ENCODE measurements around the gene PRTG. TPM values are rescaled to one million over a fixed set of nuclear protein-coding genes. Genes with fewer than 3 reads are reported as not detected.

The PRTG gene
- total and polyA plus RNA-seq, 2 of the 13 experiments (the other 11 are each of a cell fraction or from before 2014, with no cell fraction given), result 13.2 to 22.3 TPM

- FAIRE-seq (no peak), DNase-seq (ENCODE audit: low spot score) (no peak), ATAC-seq (no peak)
- ChIA-PET CTCF (ENCODE audit: low intra/inter-chr PET ratio, low total read pairs) (no interaction called here), POLR2A (no interaction called here)
- no peak overlapping the region for H3K27ac ChIP-seq (ENCODE audit: extremely low read length, insufficient read depth, low read length)
- no peaks in the 10 kb centered on the region for H3K9me3 ChIP-seq (ENCODE audit: low read length)
- H3K36me3 ChIP-seq (replicated peaks in 1 of 2; ENCODE audit: control insufficient read depth in 1 of 2, insufficient read depth in 2 of 2, low read length in 2 of 2), result peaks cover 0 to 5% of the 10 kb centered on the region in 2 experiments; a peak in 1 of 5 replicates
- intact Hi-C loops (cut with micrococcal nuclease; ENCODE audit: unreplicated experiment) (no loop called here), in situ Hi-C loops (cut with HindIII; ENCODE audit: extremely low pct_ligation_motif_present, low pct_unique_long_range_greater_than_20kb) (no loop called here)
- no peak overlapping the region for H3K9ac ChIP-seq (ENCODE audit: insufficient read depth, low read depth, low read length)
- no peaks in the 10 kb centered on the region for H3K27me3 ChIP-seq (ENCODE audit: control insufficient read depth in 1 of 2, insufficient read depth in 2 of 2, low read length in 2 of 2)
- peaks cover 19% of the 10 kb centered on the region for H3K4me1 ChIP-seq (ENCODE audit: insufficient read depth, low read length)
- no peak overlapping the region for H3K4me2 ChIP-seq (ENCODE audit: low read depth, low read length)
- H3K4me3 ChIP-seq (replicated peaks in 1 of 3; ENCODE audit: insufficient read depth in 1 of 3, low read depth in 2 of 3, low read length in 3 of 3), result no peak overlapping the region
- H2AFZ ChIP-seq (ENCODE audit: low read length), result no peak overlapping the region
- TF ChIP-seq JUNB (CRISPR knock-in tag; IDR thresholded peaks at IDR 0.05; ENCODE audit: borderline replicate concordance), result no peak
- no peak for TF ChIP-seq HMG20A (CRISPR knock-in tag; IDR thresholded peaks at IDR 0.05; ENCODE audit: borderline replicate concordance)
- no peaks in the 10 kb centered on the region for H4K20me1 ChIP-seq (ENCODE audit: insufficient read depth, low read length)
- BruUV-seq (replicated peaks), result no TSS peak
- H3K79me2 ChIP-seq (ENCODE audit: insufficient read depth, low read length), result peaks cover 5% of the 10 kb centered on the region
Measured at GRCh38 chr15:55710286-55710685, 32.7 kb downstream of the PRTG start.

GRCh38 chr15:55709458-55709857 is 33.5 kb downstream of the PRTG start:
- Histone ChIP-seq H2AFZ (ENCODE audit: low read length) (no peak overlapping the region), H3K4me3 (replicated peaks in 1 of 3; ENCODE audit: insufficient read depth in 1 of 3, low read depth in 2 of 3, low read length in 3 of 3) (no peak overlapping the region), H3K27me3 (ENCODE audit: control insufficient read depth in 1 of 2, insufficient read depth in 2 of 2, low read length in 2 of 2) (no peaks in the 10 kb centered on the region; a peak in 1 of 5 replicates), H3K79me2 (ENCODE audit: insufficient read depth, low read length) (peaks cover 5% of the 10 kb centered on the region), H3K36me3 (replicated peaks in 1 of 2; ENCODE audit: control insufficient read depth in 1 of 2, insufficient read depth in 2 of 2, low read length in 2 of 2) (peaks cover 0 to 5% of the 10 kb centered on the region in 2 experiments; a peak in 1 of 5 replicates), H4K20me1 (ENCODE audit: insufficient read depth, low read length) (no peaks in the 10 kb centered on the region), H3K9ac (ENCODE audit: insufficient read depth, low read depth, low read length) (no peak overlapping the region), H3K4me1 (ENCODE audit: insufficient read depth, low read length) (peaks cover 17% of the 10 kb centered on the region; the same call in 1 of the 2 replicates), H3K9me3 (ENCODE audit: low read length) (no peaks in the 10 kb centered on the region), H3K4me2 (ENCODE audit: low read depth, low read length) (no peak overlapping the region), H3K27ac (ENCODE audit: extremely low read length, insufficient read depth, low read length) (no peak overlapping the region)
- in situ Hi-C loops (cut with HindIII; ENCODE audit: extremely low pct_ligation_motif_present, low pct_unique_long_range_greater_than_20kb) (no loop called here), intact Hi-C loops (cut with micrococcal nuclease; ENCODE audit: unreplicated experiment) (no loop called here)
- TF ChIP-seq PHF5A (CRISPR knock-in tag; IDR thresholded peaks at IDR 0.05; ENCODE audit: low read depth, unreplicated experiment) (no peak), CREB1 (IDR thresholded peaks at IDR 0.05) (no peak), CREB1 (CRISPR knock-in tag; IDR thresholded peaks at IDR 0.05) (no peak), ZNF567 (CRISPR knock-in tag; IDR thresholded peaks at IDR 0.05; ENCODE audit: borderline replicate concordance) (no peak), CTCF (CRISPR knock-in tag; IDR thresholded peaks at IDR 0.05) (no peak), ZNF225 (CRISPR knock-in tag; IDR thresholded peaks at IDR 0.05) (no peak), PRDM4 (CRISPR knock-in tag; IDR thresholded peaks at IDR 0.05; ENCODE audit: borderline replicate concordance) (no peak), AKAP8 (CRISPR knock-in tag; IDR thresholded peaks at IDR 0.05) (no peak)
- 97% methylated on average over 1 of the region's 2 CpGs for WGBS (ENCODE audit: low lambda C conversion rate)
- BruUV-seq (replicated peaks), result no TSS peak
- ChIA-PET CTCF (ENCODE audit: low intra/inter-chr PET ratio, low total read pairs) (no interaction called here), POLR2A (no interaction called here)
- FAIRE-seq (no peak), DNase-seq (ENCODE audit: low spot score) (no peak), ATAC-seq (no peak)

Data from HepG2 (cell line).